ENCODE measurements around the gene MYO7A.

The MYO7A gene

DNA sequence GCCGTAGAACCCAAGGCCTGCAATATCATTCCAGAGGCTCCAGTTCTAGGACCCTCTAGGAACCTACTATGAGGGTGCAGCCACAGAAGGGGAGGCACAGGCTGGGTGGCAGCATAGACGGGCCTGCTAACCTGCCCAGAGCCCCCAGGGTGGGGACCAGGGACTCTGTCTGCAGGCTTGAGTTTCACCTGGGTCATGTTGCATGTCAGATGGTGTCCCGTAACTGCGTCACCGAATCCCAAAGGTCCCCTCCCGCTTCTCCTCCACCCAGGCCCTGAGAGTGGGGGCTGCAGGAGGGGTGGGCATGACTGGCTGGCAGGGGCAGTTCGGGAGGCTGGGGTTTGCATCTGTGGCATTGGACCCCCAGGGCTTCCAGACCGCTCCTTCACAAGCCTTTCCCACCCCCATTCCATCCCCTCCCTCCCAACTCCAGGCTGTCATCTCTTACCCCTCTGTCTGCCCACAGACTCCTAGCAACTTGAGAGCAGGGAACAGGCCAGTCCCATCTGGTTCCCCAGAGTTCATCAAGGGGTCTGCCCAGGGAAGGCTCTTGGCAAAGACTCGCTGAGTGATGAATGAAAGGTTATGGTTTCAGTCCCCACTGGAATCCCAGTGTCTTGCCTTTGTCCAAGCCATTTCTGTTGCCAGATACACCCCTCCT lies 16.3 kb downstream of the MYO7A start:
- in situ Hi-C loops (cut with MboI; ENCODE audit: low sequenced_read_pairs) = no loop called here

DNA sequence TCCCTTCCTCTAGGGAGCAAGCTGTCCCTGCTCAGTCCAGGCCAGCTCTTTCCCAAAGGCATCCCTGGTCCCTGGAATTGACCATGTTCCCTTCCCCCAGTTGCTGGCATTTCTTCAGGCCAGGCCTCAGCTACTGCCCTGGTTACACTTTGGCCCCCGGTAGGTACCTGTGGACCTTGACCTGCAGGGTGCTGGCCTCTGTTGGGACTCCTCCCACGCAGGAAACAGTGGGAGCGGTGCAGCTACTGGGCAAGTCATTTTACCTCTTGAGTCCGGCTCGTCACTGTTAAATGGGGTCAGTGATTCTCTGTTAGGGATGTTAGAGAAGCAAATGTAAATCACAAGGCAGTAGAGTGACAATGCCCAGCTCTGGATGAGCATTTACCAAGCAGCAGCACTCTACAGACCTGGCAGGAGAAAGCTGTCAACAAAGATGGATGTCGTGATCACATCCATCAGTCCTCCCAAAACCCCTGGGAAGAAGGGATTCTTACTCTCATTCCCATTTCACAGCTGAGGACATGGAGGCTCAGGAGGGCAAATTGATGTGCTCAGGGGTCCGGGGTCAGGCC lies 16.9 kb downstream of the MYO7A start:
- in situ Hi-C loops (cut with MboI; ENCODE audit: low sequenced_read_pairs) = no loop called here

DNA sequence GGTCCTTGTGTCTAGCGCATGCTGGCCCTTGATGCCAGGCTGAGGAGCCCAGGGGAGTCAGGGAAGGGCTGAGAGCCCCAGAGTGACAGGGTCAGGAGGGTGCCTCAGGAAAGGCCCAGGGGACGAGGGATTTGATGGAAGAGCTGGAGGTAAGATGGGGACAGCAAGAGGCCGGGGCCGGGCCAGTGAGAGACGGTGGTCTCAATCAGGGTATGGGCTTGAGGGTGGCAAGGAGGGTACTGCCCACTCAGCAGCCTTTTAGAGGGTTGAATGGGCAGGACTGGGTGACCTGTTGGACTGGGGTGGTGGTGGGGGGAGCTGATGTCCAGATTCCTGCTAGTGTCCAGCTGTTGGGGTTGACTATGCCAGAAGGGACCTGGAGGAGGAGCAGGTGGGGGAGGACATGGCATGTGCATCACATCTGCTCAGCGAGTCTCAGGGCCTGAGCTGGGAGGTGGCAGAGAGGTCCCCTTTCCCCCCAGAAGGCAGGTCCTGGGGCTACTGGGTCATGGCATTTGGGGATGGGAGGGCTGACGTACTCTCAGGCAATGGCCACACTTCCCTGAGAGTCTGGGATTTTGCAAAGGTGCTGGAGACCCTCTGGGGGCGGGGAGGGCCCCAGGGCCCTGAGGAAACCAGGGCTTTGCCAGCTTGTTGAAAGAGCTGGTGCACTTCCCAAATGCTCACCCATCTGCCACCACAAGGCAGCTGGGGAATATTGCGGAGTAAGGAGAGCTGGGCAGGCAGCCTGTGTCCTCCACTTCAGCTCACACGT lies 18.4 kb downstream of the MYO7A start:
- in situ Hi-C loops (cut with MboI; ENCODE audit: low sequenced_read_pairs) = no loop called here

DNA sequence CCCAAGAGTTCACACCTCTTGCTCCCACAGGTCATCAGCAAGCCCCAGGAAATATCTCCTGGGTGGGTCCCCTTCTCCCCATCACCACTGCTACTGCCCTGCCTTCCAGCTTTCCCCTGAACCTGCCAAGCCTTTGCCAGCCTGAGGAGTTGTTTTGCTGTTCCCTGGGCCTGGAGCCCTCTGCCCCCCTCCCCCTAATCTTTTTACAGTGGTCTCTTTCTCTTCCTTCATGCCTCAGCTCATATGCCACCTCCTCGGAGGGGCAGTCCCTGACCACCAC lies 18.9 kb downstream of the MYO7A start:
- in situ Hi-C loops (cut with MboI; ENCODE audit: low sequenced_read_pairs) = no loop called here

DNA sequence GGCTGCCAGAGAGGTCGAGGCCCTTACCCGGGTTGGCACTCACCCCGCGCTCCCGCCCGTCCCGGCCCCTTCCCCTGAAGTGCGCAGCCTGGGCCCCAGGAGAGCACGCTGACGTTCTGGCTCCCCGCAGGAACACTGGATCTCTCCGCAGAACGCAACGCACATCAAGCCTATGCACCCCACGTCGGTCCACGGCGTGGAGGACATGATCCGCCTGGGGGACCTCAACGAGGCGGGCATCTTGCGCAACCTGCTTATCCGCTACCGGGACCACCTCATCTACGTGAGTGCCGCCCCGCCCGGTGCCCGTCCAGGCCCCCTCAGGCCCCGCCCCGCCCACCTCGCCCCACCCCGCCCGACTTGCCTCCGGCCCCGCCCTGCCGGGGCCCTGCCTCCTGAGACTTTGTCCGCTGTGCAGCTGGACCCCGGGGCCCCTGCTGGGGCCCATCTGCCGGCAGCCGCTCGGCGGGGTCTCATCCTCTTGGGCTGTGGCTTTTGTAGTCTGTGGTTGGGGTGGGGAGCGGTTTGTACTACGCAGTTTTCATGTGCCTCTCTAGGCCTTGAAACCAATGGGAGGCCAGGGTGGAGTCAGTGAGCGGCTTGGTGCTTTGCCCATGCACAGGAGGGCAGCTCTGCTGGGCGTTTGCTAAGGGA lies 19.7 kb downstream of the MYO7A start:
- in situ Hi-C loops (cut with MboI; ENCODE audit: low sequenced_read_pairs) = no loop called here

DNA sequence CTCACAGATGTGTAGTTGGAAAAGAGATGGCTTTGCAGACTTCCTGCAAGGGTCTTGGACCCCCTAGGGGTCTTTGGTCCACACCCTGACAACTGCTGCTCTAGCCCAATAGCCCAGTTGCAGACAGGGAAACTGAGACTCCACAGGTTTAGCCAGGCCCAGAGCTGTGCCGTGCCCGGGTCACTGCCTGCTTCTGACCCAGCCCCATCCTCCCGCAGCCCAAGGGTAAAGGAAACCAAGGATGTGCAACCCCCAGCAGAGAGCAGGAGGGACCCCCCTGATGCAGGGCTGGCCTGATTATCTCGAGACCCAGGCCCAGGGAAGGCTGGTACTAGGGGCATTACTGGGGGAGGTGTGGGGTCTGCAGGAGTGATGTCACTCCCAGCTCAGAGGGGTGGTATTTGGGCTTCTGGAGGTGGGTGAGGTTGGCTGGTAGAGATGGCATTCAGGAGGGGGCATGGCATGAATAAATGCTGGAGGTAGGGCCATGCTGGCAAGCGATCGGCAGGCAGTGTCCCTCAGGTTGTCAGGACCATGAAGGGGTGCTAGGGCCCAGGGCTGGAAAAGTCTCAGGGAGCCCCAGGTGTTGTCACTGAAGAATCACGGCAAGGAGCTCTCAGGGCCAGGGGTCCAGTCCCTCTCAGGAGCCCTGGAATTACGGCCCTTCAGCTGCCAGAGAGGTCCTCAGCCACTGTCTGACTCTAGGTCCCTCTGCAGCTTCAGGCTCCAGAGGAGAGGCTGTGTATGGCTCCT lies 21.1 kb downstream of the MYO7A start:
- in situ Hi-C loops (cut with MboI; ENCODE audit: low sequenced_read_pairs) = no loop called here

DNA sequence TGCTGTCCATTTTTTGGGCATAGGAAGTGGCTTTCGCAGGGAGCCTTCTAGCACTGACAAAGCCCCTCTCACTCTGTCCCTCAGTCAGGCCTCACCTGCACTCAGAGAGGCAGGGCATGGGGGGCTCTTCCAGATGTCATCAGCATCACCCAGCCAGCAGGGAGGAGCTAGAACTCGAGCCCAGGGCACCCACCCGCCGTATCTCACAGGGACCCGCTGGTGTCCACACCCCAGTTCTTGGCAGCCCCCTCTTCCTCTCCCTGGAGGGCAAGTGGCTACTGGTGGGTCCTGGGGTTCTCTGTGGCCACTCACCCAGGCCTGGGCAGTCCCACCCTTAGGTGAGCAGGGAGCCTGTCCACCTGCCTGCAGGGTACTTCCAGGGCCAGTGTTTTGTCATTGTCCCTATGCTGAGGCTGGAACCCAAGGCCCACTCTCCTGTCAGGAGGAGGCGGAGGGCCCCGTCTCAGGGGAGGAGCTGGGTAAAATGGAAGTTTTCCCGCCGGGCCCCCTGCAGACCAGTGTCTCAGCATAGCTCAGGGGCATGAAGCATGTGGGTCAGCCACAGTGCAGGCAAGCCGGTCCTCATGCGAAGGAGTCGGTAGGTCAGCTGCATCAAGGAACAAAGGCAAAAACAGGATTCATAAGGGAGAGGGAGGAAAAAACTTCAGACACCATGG lies 21.8 kb downstream of the MYO7A start:
- in situ Hi-C loops (cut with MboI; ENCODE audit: low sequenced_read_pairs) = no loop called here

DNA sequence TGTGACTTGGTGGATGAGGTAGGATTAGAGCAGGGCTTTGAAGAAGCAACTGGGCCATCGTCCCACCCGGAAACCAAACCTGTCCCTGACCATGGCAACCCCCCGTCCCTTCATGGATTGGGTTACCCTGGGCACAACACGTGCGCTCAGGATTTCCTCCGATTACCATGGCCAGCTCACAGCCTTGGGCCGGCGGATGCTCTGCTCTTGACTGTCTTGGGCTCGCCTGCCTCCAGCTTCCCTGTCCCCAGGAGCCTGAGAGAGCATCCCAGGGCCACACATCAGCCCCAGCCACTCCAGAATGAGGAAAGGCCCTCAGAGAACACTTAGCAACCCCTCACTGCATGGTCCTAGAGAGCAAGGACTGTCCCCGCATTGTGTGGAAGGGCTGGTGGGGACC lies 22.8 kb downstream of the MYO7A start:
- in situ Hi-C loops (cut with MboI; ENCODE audit: low sequenced_read_pairs) = no loop called here

DNA sequence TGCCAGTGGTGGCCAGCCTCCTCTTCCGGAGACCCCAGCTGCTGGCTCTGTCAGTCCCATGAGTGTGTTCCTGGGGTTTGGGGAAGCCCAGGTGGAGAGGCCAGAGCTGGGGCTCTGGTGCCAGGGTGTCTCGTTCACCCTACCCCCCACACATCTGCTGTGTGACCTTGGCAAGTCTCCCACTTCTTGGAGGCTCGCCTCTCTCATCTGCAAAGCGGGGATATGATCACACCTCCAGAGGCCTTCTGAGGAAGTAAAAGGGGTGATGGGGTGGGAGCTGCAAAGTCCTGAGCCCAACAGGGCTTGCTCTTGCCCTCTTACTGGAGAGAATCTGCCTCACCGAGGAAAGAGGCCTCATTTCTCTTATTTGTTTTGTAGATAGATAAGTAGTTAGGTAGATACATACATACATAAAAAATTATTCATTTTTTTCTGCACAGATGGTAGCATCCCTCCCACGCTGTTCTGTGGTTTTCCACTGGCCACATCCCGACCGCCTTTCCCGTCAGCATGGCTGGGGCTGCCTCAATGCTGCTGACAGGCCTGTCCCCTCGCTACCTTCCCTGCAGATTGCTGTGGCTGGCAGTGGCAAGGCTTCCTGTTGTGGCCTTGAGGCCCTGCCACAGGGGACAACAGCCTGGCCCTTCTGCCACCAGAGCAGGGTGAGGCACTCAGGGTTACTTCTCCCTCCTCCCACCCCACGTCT lies 23.9 kb downstream of the MYO7A start:
- in situ Hi-C loops (cut with MboI; ENCODE audit: low sequenced_read_pairs) = no loop called here

DNA sequence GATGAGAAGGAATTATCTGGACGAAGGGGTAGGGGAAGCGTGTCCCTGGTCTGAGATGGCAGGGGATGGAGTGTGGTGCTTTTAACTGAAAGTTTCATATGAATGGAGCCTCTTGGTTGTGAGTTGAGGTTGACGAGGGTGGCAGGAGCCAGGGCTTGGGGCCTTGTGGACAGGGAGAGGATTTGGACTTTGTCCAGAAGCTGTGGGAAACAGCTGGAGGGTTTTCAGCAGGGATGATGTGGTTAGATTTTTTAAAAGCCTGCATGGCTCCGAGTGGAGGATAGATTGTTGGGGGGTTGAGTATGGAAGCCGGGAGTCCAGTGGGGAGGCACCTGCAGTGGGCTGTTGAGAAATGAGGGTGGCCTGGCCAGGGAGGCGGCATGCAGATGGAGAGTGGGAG lies 24.8 kb downstream of the MYO7A start:
- in situ Hi-C loops (cut with MboI; ENCODE audit: low sequenced_read_pairs) = no loop called here

DNA sequence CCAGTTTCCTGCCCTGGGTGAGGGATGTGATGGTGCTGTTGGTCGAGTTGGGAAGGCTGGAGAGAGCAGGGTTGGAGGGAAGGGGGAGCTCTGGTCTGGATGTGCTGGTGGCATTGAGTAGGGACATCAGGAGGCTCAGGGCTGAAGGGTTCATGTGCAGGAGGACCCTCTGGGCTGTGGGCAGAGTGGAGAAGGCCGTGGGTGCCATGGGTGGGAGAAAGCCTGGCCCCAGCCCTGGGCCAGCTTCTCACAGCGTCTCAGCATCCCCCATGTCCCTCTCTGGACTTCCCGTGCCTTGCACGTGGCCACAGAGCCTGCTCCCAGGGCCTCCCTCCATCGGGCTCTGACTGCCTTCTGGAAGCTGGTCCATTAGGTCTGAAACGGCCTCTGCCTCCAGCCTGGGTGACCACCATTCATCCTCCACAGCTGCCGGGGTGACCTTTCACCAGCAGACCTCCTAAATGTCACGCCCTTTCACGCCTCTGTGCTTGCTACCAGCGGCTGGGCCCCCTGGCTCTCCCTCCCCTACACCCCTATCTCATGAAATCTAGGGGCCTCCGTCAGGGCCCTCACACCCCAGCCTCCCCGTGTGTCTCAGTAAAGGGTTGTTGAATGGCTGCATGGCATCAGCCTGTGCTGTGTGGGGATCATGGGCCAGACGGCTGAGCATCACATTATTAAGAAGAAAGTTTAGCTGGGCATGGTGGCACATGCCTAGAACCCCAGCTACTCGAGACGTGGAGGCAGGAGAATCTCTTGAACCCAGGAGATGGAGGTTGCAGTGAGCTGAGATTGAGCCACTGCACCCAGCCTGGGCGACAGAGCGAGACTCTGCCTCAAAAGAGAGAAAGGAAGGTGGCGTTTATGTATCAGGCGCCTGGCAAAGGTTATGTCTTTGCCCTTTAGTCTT lies 25.5 kb downstream of the MYO7A start:
- in situ Hi-C loops (cut with MboI; ENCODE audit: low sequenced_read_pairs) = no loop called here

DNA sequence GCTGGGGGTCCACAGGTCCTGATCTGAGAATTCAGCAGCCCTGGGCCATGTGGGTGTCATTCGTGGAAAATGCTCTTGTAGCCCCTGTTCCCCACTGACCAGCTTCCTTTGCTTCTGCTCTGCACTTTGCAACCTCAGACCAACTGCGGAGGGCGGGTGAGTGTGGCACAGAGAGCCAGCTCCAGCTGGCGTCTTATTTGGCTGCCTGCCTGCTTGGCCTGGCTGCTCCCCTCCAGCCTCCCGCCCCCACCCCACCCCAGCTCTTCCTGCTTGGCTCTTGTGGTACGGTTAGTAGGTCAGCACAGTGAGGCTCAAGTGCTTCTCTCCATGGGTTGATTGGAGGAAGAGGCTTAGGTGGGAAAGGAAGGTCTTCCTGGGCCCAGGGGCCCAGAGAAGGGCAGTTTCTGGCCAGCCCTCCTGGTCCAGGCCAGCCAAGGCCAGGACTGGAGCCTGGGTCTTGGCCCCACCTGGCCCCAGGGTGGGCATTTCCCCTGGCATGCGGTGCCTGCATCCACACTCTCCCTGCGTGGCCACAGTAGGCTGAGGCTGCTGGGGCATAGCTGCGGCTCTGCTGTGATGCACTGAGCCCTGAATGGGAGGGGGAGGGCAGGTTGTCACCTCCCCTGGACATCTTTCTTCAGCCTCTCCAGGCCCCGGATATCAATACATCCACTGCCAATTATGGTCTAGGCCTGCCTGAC lies 26.5 kb downstream of the MYO7A start:
- in situ Hi-C loops (cut with MboI; ENCODE audit: low sequenced_read_pairs) = no loop called here

DNA sequence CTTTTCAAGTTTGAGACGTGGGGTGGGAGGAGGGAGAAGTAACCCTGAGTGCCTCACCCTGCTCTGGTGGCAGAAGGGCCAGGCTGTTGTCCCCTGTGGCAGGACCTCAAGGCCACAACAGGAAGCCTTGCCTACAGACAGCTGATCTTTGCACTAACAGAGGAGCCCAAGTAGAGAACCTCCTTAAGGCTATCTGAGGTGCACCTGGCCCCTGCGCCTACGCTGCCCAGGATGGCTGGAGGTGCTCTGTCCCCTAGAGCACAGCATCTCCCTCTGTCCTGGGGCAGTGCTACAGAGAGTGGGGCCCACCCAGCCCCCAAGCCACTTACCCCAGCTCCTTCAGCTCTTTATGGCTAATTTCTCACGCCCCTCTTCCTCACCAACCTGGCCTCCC lies 27.0 kb downstream of the MYO7A start:
- in situ Hi-C loops (cut with MboI; ENCODE audit: low sequenced_read_pairs) = no loop called here

DNA sequence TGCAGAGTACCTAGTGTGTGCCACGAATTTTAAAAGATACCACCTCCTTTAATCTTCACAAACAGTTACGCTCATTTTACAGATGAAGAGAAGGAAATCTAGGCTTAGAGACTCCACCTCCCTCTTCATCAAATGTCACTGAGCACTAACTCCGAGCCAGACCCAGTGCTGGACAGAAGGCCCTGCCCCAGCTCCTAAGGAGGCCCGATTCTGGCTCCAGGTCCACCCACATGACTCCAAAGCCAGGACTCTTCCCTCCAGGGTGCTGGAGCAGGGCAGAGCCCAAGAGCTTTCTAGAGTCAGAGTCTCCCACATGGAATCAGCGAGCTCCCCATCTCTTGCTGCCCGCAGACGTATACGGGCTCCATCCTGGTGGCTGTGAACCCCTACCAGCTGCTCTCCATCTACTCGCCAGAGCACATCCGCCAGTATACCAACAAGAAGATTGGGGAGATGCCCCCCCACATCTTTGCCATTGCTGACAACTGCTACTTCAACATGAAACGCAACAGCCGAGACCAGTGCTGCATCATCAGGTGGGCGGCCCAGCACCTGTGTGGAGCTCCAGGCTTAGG lies 27.6 kb downstream of the MYO7A start:
- in situ Hi-C loops (cut with MboI; ENCODE audit: low sequenced_read_pairs) = no loop called here

DNA sequence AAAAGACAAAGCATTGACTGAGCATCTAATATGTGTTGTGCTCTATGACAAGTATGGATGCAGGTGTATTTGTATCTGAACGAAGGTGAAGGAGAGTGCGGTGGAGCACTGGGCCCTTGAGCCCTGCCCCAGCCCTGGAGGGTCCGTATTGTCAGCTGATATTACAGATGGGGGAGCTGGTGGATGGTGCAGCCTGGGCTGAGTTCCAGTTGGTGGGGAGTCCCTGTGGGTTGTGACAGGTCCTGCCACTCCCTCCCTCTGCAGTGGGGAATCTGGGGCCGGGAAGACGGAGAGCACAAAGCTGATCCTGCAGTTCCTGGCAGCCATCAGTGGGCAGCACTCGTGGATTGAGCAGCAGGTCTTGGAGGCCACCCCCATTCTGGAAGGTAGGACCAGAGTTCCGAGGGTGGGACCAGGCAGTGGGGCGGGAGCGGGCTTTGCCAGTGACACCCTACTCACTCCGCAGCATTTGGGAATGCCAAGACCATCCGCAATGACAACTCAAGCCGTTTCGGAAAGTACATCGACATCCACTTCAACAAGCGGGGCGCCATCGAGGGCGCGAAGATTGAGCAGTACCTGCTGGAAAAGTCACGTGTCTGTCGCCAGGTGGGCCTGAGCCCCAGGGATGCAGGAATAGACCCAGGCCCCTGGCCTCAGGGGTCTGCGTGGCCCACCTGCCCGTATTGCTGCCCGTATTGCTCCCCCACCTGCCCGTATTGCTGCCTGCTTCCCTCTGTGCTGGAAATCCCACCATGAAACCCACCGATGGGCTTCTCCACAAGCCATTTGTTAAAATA lies 28.6 kb downstream of the MYO7A start:
- in situ Hi-C loops (cut with MboI; ENCODE audit: low sequenced_read_pairs) = no loop called here

DNA sequence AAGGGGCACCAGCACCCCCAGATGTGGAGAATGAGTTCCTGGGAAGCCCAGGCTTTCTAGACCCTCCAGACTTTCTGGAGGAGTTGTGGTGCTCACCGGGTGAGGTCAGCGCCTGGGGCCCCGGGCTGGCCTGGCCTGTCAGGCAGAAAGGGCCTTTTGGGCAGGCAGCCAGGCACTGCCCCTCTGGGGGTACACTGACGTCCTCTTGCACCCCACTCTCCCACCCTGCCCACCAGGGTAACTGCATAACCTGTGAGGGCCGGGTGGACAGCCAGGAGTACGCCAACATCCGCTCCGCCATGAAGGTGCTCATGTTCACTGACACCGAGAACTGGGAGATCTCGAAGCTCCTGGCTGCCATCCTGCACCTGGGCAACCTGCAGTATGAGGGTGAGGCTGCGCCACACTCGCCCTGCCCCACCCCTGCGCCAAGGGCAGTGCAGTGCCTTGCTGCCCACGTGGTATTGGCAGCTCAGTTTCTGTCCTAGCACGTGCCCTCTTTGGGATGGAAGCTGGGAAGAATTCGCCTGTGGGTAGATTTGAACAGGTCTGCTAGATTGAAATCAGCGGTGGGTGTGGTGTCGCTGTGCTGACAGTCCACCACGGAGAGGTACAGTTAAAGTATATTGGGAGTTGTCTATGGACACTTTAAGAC lies 30.1 kb downstream of the MYO7A start:
- in situ Hi-C loops (cut with MboI; ENCODE audit: low sequenced_read_pairs) = no loop called here
